GM18951 (cell line): ENCODE results near the gene IBTK.
"Not testable (repeated sequence)": the region's sequence is repeated elsewhere in the genome, so short reads cannot be mapped to it uniquely, and the experiment has no call there.

Experiments used
- POLR2A ChIP-seq: IDR thresholded peaks from 4 replicates; pipeline ENCODE4 v1.6.1; 2011; ENCODE audit warnings: mild to moderate bottlenecking; ENCODE audit not compliant: insufficient read length, insufficient read depth; ENCODE audit errors: extremely low read depth
- in situ Hi-C: fragments of 300-500 bp; cut with MboI; formaldehyde crosslinking; loops from one replicate; pipeline ENCODE4 v1.12.0; 2022; ENCODE audit warnings: low sequenced_read_pairs, mixed read lengths, inconsistent platforms; ENCODE audit not compliant: unreplicated experiment

Gene IBTK

GRCh38 chr6:82185948-82186535 lies 61.5 kb downstream of the IBTK start:
- TF ChIP-seq POLR2A, result no peak
- in situ Hi-C loops, result no loop called here

DNA sequence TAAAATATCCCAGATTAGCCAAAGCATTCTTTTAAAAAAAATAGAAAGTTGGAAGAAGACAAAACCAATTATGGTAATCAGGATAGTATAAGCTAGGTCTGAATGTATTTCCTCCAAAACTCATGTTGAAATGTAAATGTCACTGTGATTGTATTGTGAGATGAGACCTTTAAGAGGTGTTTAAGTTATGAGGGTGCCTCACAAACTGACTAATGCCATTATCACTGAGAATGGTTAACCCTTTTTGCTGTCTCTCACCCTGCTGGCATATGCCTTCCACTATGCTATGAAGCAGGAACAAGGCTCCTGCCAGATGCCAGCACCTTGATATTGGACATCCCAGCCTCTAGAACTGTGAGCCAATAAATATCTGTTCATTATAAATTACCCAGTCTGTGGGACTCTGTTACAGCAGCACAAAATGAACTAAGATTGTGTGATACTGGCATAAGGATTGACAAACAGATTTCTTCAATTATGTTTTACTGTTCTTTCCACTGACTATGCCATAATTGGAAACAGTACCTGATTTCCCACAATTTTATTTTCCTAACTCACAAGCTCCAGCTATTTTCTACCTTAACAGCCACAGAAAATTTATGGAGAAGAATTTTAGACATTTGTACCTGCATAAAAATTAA lies 63.8 kb downstream of the IBTK start:
- no peak for TF ChIP-seq POLR2A
- in situ Hi-C loops, result no loop called here

GRCh38 chr6:82182756-82183155 lies 64.8 kb downstream of the IBTK start:
- no peak for TF ChIP-seq POLR2A
- in situ Hi-C loops, result no loop called here

DNA sequence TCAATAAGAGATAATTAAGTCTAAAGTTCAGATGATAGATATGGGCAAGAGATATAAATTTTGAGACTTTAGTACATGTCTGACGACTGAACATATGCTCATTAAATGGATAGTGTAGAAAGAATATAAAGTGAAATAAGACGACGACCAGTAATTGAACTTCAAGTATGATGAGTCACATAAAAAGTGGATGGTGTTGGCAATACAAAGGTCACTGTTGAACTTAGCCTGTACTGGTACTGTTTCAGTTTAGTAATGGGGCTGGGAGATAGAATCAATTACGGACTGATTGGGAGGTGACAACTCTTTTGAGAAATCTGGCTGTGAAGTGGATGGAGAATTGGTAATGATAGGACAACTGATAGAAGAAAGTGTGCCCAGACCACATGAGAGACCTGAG lies 68.1 kb downstream of the IBTK start:
- in situ Hi-C loops, result no loop called here
- TF ChIP-seq POLR2A, result no peak

- TF ChIP-seq POLR2A, result no peak
- in situ Hi-C loops, result no loop called here
These were observed 68.8 kb downstream of the IBTK start for GRCh38 chr6:82178759-82179112.

- no peak for TF ChIP-seq POLR2A
- in situ Hi-C loops, result no loop called here
These were observed 69.3 kb downstream of the IBTK start for GRCh38 chr6:82178077-82178758.

GRCh38 chr6:82176616-82177015 lies 70.9 kb downstream of the IBTK start:
- TF ChIP-seq POLR2A, result no peak
- in situ Hi-C loops, result no loop called here

DNA sequence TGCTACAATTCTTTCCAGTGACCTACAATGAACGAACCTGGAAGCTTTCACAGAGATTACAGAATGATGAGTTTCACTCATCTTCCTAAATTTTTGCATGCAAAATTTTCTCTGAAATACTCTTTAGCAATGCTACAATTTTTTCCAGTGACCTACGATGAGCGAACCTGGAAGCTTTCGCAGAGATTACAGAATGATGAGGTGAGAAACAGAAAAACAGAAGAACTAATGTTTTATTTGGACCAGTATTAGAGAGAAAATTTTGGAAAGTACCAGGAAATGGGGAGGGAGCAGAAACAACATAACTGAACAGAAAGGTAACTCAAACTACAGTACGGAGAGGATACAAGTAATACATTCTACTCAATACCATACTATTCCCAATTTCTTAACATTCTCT lies 75.0 kb downstream of the IBTK start:
- no peak for TF ChIP-seq POLR2A
- in situ Hi-C loops, result no loop called here

DNA sequence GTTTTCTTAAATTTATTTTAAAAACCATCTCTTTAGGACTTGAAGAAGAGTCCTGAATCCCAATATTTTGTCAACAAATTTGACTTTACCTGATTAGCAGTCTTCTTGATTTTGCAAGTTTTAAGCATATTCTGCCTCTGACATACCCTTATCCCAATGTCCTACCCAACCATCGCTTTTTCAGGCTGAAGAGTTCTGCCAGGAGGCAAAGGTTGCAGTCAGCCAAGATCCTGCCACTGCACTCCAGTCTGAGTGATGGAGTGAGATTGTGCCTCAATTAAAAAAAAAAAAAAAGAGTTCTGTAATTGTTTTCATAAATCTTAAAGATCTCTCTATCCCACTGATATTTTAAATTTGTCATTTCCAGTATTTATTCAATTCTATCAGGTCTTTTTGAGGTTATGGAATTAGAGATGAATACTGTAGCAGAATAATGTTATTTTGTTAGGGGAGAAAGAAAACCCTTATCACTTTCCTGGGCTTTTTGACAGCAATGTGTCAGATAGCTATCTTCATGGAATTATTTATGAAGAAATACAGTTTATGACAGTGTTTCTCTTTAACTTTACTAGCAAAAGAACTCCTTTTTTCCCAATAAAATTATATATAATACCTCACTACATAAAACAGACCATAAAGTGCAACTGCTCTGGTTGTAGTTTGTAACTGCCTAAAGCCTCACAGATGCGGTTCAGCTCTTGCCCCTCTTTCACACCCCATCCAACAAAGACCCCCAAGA lies 78.2 kb downstream of the IBTK start:
- in situ Hi-C loops, result no loop called here
- TF ChIP-seq POLR2A, result no peak

- in situ Hi-C loops, result no loop called here
These were observed 81.1 kb downstream of the IBTK start for GRCh38 chr6:82166493-82166892.

DNA sequence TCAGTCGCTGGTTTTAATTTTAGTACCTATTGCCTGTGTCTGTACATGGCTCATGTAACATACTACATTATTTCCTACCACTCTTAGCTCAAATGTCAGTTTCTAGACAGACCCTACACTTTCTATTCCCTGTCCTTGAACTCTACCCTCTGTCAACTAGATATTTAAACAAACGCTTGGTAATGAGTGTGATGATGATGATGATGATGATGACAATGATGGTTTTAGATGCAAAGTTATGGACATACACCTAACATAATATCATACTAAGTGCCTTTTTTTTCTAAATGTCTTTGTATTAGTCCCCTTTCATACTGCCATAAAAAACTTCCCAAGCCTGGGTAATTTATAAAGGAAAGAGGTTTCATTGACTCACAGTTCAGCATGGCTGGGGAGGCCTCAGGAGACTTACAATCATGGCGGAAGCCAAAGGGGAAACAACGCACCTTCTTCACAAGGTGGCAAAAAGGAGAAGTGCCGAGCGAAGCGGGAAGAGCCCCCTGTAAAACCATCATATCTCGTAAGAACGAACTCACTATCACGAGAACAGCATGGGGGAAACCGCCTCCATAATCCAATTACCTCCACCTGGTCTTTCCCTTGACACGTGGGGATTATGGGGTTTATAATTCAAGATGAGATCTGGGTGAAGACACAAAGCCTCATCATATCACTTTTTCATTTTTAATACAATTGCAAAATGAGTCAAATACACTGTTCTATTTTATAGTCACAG lies 87.1 kb downstream of the IBTK start:
- in situ Hi-C loops, result no loop called here
- no peak for TF ChIP-seq POLR2A

More at GRCh38 chr6:82166493-82166892, 81.1 kb downstream of the IBTK start:
- no peak for TF ChIP-seq POLR2A

- in situ Hi-C loops, result not testable (repeated sequence)
These were observed 94.8 kb downstream of the IBTK start for GRCh38 chr6:82152786-82153185.

GRCh38 chr6:82151147-82151546 lies 96.4 kb downstream of the IBTK start:
- in situ Hi-C loops, result not testable (repeated sequence)
